GM10266 (cell line): ENCODE data around the gene CCL22.

Experiments
- DNase-seq: peaks from one replicate; pipeline ENCODE4 v3.0.0; 2012; ENCODE audit errors: extremely low spot score
- TF ChIP-seq, protein P1 (sequence below): IDR thresholded peaks from 2 replicates; pipeline ENCODE4 v1.5.1; 2012; ENCODE audit warnings: mild to moderate bottlenecking, low read depth; ENCODE audit not compliant: control insufficient read depth, insufficient read depth; ENCODE audit errors: missing control alignments

The CCL22 gene

GRCh38 chr16:57401943-57402640 lies 43.5 kb downstream of the CCL22 start:
- DNase-seq = no peak
- TF ChIP-seq, protein P1, sequence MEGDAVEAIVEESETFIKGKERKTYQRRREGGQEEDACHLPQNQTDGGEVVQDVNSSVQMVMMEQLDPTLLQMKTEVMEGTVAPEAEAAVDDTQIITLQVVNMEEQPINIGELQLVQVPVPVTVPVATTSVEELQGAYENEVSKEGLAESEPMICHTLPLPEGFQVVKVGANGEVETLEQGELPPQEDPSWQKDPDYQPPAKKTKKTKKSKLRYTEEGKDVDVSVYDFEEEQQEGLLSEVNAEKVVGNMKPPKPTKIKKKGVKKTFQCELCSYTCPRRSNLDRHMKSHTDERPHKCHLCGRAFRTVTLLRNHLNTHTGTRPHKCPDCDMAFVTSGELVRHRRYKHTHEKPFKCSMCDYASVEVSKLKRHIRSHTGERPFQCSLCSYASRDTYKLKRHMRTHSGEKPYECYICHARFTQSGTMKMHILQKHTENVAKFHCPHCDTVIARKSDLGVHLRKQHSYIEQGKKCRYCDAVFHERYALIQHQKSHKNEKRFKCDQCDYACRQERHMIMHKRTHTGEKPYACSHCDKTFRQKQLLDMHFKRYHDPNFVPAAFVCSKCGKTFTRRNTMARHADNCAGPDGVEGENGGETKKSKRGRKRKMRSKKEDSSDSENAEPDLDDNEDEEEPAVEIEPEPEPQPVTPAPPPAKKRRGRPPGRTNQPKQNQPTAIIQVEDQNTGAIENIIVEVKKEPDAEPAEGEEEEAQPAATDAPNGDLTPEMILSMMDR = no peak

DNA sequence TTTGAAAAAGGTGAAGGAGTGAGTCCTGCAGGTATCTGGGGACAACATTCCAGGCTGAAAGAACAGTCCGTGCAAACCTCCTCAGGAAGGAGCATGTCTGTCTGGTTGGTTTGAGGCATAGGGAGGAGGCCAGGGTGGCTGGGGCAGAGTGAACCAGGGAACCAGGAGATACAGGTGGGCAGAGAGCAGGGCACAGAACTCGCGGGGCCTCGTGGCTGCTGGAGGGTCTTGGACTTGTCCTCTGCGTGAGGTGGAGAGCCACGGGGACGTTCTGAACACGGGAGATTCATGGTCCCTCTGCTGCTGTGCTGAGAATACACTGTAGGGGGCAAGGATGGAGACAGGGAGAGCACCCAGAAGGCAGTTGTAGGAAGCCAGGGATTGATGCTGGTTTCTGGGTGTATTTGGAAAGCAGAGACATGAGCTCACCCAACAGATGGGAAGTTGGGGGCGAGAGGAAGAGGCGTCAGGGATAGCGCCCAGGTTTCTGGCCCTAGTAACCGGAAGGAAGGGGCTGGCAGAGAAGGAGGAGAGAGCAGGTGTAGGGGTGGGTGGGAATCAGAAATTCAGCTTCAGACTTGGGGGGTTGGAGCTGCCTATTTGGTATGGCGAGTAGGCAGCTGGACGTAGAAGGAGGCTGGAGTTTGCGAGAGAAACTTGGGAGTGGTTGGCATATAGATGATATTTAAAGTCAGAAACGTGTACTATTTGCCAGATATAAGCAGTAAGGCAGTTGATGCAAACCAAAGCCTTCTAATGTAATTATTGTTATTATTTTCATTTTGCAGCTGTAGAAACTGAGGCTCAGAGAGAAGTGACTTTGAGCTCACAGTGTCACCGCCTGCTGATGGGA lies 45.6 kb downstream of the CCL22 start, which contains the start of gene CCL17:
TSS of gene CCL17 (plus strand) at position 803 of the 853 bp plus-strand sequence. CDS start 9,166 bp downstream, outside the sequence.
- DNase-seq = no peak
- TF ChIP-seq, protein P1 = no peak

GRCh38 chr16:57405097-57405496 lies 46.5 kb downstream of the CCL22 start:
- DNase-seq = no peak
- TF ChIP-seq, protein P1 = no peak

DNA sequence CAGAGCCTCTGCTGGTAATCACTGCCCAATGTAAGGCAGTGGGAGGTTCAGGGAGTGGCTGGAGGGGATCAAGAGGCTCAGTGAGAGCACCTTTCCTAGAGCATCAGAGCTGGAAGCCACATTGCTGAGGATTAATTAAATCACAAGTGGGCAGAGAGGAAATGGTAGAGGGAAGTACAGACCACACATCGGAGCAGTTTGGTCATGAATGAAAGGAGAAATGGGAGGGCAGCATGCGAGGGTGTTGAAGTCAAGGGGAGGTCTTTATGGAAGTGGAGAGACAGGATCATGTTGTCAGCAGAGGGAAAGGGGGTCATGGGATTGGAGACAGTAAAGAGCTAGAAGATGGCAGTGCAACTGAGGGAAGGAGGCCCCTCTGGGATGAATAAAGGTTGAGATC lies 48.3 kb downstream of the CCL22 start:
- no peak for DNase-seq
- TF ChIP-seq, protein P1 = no peak

DNA sequence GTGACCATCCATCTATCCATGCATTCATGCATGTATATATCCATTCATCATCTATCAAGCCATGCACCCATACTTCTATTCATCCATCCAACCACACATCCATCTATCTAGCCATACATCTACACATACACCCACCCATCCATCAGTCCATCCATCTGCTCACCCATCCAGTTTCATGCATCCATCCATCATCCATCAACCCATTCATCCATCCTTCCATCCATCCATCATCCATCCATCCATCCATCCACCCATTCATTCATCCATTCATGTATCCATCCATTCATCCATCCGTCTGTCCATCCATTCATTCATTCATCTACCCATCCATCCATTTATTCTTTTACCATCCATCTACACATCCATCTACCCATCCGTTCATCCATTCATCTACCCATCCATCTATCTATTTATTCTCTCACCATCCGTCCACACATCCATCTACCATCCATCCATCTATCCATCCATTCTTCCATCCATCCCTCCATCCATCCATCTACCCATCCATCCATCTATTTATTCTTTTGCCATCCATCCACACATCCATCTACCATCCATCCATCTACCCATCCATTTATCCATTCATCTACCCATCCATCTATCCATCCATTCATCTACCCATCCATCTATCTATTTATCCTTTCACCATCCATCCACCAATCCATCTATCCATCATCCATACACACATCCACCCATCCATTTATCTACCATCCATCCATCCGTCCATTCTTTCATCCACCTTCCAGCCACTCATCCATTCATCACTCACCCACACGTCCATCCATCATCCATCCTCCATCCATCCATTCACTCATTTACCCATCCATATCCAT lies 49.2 kb downstream of the CCL22 start:
- TF ChIP-seq, protein P1 = no peak

DNA sequence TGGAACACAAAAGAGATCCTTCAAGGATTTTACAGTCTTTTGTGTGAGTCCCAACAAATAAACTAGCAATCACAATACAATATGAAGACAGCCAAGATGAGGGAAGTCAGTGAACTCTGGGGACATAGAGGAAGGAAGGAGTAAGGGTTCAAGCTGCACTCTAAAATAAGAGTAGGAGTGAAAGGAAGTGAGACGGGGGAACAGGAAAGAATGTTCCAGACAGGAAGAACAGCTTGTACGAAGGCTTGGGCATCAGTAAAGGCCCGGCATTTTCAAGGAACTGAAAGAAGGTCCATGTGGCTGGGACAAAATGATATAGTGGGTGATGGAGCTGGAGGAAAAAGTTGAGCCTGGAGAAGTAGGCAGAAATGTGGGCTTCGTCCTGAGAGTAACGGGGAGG lies 50.5 kb downstream of the CCL22 start:
- DNase-seq = no peak
- TF ChIP-seq, protein P1 = no peak

More for the DNA sequence above, 49.2 kb downstream of the CCL22 start:
- DNase-seq = no peak
